GM23338 (cell line): Measurements from ENCODE around the gene PJA2.

ENCODE experiments used
- CREB1 ChIP-seq: fragments of 250-450 bp; sonication (Bioruptor Pico); IDR thresholded peaks from 2 replicates; pipeline ENCODE4 v1.5.0; 2020; ENCODE audit warnings: low read depth, mild to moderate bottlenecking, moderate library complexity
- EZH2 ChIP-seq: fragments of 200-600 bp; sonication (generic); IDR thresholded peaks from one replicate; pipeline ENCODE4 v1.8.0; 2017; ENCODE audit warnings: antibody characterized with exemption, mild to moderate bottlenecking, low read depth; ENCODE audit not compliant: unreplicated experiment
- EZH2phosphoT487 ChIP-seq: fragments of 200-600 bp; sonication (generic); IDR thresholded peaks from one replicate; pipeline ENCODE4 v1.8.1; 2018; ENCODE audit warnings: antibody characterized with exemption; ENCODE audit not compliant: unreplicated experiment
- JUNB ChIP-seq: IDR thresholded peaks from one replicate; pipeline ENCODE4 v1.6.1; 2016; ENCODE audit warnings: antibody characterized with exemption; ENCODE audit not compliant: unreplicated experiment
- NANOG ChIP-seq: IDR thresholded peaks from 2 replicates; pipeline ENCODE4 v1.6.1; 2016; ENCODE audit warnings: antibody characterized with exemption, borderline replicate concordance
- POLR2AphosphoS5 ChIP-seq: IDR thresholded peaks from 2 replicates; pipeline ENCODE4 v1.6.1; 2016; ENCODE audit warnings: antibody characterized with exemption, low read depth
- ZNF114 ChIP-seq: fragments of 250-450 bp; sonication (Bioruptor Pico); IDR thresholded peaks from 2 replicates; pipeline ENCODE4 v1.5.0; 2020; ENCODE audit warnings: mild to moderate bottlenecking, moderate library complexity
- TF ChIP-seq, protein P1 (sequence below): IDR thresholded peaks from one replicate; pipeline ENCODE4 v1.6.1; 2018; ENCODE audit warnings: antibody characterized with exemption; ENCODE audit not compliant: unreplicated experiment
- TF ChIP-seq, protein P2 (sequence below), 2 experiments: fragments of 200-600 bp in 1 of 2; sonication (generic) in 1 of 2; conservative IDR thresholded peaks; 2 replicates each; pipeline versions ENCODE4 v1.5.1 to v1.6.1; 2016 to 2017; ENCODE audit warnings: antibody characterized with exemption in 2 of 2, low read depth in 2 of 2, mild to moderate bottlenecking in 2 of 2, moderate library complexity in 1 of 2
- TF ChIP-seq, protein P3 (sequence below): IDR thresholded peaks from 2 replicates; pipeline ENCODE4 v1.6.1; 2016; ENCODE audit warnings: antibody characterized with exemption

DNA sequence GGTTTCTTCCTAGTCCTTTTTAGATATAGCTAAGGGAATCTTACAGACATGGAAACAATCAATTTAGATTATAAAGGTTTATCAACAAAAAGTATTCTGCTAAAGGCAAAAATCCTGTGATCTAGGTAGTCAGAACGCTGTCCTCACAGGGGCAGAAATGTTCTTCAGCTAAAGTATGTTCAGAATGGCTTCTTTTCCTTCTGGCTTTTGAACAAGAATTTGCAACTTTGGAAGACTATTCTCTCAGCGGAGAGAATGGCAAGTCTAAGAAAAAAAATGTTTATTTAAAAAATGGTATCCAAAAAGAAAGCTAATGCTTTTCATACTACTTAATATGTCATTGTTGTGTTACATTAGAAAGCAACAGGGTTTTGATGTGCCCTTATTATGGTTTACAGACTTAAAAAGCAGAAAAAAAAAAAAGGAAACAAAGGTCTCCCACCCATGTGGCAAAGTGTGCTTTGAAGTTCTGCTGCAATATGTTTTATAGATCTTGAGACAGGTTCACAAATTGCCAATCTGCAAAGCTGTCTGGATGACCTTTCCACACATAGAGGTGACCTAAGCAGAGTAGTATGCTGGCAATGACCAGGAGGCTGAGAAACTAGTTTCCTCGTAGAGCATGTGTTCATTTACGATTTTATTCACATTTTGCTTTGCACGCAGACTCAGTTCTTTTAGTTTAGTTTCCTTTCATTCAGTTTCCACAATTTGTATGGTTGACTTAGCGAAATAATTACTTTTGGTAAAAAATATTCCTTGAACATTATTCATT, 45.1 kb upstream of the PJA2 start:
- TF ChIP-seq JUNB (no peak), EZH2 (no peak), POLR2AphosphoS5 (no peak), ZNF114 (CRISPR knock-in tag) (no peak), EZH2phosphoT487 (no peak), NANOG (no peak), CREB1 (no peak)
- TF ChIP-seq, protein P1, sequence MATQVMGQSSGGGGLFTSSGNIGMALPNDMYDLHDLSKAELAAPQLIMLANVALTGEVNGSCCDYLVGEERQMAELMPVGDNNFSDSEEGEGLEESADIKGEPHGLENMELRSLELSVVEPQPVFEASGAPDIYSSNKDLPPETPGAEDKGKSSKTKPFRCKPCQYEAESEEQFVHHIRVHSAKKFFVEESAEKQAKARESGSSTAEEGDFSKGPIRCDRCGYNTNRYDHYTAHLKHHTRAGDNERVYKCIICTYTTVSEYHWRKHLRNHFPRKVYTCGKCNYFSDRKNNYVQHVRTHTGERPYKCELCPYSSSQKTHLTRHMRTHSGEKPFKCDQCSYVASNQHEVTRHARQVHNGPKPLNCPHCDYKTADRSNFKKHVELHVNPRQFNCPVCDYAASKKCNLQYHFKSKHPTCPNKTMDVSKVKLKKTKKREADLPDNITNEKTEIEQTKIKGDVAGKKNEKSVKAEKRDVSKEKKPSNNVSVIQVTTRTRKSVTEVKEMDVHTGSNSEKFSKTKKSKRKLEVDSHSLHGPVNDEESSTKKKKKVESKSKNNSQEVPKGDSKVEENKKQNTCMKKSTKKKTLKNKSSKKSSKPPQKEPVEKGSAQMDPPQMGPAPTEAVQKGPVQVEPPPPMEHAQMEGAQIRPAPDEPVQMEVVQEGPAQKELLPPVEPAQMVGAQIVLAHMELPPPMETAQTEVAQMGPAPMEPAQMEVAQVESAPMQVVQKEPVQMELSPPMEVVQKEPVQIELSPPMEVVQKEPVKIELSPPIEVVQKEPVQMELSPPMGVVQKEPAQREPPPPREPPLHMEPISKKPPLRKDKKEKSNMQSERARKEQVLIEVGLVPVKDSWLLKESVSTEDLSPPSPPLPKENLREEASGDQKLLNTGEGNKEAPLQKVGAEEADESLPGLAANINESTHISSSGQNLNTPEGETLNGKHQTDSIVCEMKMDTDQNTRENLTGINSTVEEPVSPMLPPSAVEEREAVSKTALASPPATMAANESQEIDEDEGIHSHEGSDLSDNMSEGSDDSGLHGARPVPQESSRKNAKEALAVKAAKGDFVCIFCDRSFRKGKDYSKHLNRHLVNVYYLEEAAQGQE = no peak
- TF ChIP-seq, protein P2, sequence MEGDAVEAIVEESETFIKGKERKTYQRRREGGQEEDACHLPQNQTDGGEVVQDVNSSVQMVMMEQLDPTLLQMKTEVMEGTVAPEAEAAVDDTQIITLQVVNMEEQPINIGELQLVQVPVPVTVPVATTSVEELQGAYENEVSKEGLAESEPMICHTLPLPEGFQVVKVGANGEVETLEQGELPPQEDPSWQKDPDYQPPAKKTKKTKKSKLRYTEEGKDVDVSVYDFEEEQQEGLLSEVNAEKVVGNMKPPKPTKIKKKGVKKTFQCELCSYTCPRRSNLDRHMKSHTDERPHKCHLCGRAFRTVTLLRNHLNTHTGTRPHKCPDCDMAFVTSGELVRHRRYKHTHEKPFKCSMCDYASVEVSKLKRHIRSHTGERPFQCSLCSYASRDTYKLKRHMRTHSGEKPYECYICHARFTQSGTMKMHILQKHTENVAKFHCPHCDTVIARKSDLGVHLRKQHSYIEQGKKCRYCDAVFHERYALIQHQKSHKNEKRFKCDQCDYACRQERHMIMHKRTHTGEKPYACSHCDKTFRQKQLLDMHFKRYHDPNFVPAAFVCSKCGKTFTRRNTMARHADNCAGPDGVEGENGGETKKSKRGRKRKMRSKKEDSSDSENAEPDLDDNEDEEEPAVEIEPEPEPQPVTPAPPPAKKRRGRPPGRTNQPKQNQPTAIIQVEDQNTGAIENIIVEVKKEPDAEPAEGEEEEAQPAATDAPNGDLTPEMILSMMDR (conservative IDR thresholded peaks at IDR 0.05; ENCODE audit: low read depth in 2 of 2) = no peak
- TF ChIP-seq, protein P3, sequence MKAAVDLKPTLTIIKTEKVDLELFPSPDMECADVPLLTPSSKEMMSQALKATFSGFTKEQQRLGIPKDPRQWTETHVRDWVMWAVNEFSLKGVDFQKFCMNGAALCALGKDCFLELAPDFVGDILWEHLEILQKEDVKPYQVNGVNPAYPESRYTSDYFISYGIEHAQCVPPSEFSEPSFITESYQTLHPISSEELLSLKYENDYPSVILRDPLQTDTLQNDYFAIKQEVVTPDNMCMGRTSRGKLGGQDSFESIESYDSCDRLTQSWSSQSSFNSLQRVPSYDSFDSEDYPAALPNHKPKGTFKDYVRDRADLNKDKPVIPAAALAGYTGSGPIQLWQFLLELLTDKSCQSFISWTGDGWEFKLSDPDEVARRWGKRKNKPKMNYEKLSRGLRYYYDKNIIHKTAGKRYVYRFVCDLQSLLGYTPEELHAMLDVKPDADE = no peak
